A549 (cell line): ENCODE measurements around the gene ANP32E.

Experiments
- CHD2 ChIP-seq: fragments of 150-350 bp; IDR thresholded peaks from 2 replicates; pipeline ENCODE4 v1.6.1; 2014; ENCODE audit warnings: low read length; ENCODE audit not compliant: partially characterized antibody
- CTCF ChIP-seq: fragments of >200 bp; sonication (Bioruptor Twin); formaldehyde crosslinking; IDR thresholded peaks from 3 replicates; pipeline ENCODE4 v1.5.1; 2016
- E2F6 ChIP-seq: IDR thresholded peaks from 2 replicates; pipeline ENCODE4 v1.6.1; 2012; ENCODE audit warnings: low read depth, borderline replicate concordance
- PHF8 ChIP-seq: fragments of 200-600 bp; sonication (generic); IDR thresholded peaks from 2 replicates; pipeline ENCODE4 v1.6.1; 2016; ENCODE audit warnings: low read depth, mild to moderate bottlenecking, antibody characterized with exemption, moderate library complexity, borderline replicate concordance
- POLR2A ChIP-seq: IDR thresholded peaks from 2 replicates; pipeline ENCODE4 v1.6.1; 2012; ENCODE audit warnings: mild to moderate bottlenecking, low read length

- TF ChIP-seq CHD2 (no peak), CTCF (no peak), E2F6 (no peak), POLR2A (no peak), PHF8 (no peak)
Observed at GRCh38 chr1:150262388-150263320, 26.7 kb upstream of the ANP32E start.
